Measurements from ENCODE around the gene ZNF423.

The ZNF423 gene

DNA sequence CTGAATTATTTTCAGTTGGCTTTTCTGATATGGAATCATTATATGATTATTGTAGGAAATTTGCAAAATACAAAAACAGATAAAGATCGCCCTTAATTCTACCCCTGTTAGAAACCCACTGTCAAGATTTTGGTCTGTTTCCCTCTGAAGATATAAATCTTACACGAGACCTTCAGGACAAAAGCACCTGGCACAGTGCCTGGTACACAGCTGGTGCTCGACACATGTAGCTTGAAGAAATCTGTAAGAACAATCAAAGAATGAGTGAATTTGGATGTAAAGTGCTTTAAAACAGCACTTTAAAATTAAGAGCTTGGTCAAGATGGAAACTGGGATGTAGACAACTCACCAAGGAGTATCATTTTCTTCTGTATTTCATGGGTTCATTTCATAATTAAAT is 301.2 kb downstream of the ZNF423 start:
- no peak for DNase-seq (ENCODE audit: low spot score)
- in situ Hi-C loops (cut with MboI; ENCODE audit: low sequenced_read_pairs, unreplicated experiment): no loop called here
- TF ChIP-seq, protein P1, sequence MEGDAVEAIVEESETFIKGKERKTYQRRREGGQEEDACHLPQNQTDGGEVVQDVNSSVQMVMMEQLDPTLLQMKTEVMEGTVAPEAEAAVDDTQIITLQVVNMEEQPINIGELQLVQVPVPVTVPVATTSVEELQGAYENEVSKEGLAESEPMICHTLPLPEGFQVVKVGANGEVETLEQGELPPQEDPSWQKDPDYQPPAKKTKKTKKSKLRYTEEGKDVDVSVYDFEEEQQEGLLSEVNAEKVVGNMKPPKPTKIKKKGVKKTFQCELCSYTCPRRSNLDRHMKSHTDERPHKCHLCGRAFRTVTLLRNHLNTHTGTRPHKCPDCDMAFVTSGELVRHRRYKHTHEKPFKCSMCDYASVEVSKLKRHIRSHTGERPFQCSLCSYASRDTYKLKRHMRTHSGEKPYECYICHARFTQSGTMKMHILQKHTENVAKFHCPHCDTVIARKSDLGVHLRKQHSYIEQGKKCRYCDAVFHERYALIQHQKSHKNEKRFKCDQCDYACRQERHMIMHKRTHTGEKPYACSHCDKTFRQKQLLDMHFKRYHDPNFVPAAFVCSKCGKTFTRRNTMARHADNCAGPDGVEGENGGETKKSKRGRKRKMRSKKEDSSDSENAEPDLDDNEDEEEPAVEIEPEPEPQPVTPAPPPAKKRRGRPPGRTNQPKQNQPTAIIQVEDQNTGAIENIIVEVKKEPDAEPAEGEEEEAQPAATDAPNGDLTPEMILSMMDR (IDR thresholded peaks at IDR 0.05; ENCODE audit: borderline replicate concordance, control extremely low read depth, extremely low read depth, insufficient read depth, missing control alignments): no peak

DNA sequence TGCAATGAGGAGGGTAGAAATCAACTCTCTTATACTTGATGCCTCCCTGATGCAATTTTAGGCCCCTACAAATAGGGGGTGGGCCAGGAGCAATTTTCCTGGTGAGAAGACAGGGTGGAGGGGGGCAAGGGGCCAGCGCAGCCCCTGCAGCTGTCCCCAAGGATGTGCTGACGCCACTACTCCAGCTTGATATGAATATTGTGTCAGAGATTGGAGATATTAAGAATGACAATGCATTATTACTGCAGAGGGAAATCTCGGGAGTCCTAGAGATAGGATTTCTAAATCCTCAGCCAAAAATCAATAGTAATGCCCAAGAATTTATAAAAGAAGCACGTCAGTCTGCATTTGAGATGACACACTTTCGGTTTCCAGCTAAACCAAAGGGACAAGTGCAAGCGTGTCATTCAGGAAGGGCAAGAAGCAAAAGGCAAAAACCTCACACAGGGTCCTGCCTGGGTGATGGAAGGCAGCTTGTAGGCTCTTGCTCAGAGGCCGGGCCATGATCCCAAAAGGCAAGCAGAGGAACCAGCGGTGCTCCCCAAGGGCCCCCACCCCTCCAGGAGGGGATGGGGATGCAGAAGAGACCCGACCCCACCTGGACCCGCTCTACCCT is 303.5 kb downstream of the ZNF423 start:
- in situ Hi-C loops (cut with MboI; ENCODE audit: low sequenced_read_pairs, unreplicated experiment): no loop called here
- TF ChIP-seq, protein P1 (IDR thresholded peaks at IDR 0.05; ENCODE audit: borderline replicate concordance, control extremely low read depth, extremely low read depth, insufficient read depth, missing control alignments): no peak
- no peak for DNase-seq (ENCODE audit: low spot score)

DNA sequence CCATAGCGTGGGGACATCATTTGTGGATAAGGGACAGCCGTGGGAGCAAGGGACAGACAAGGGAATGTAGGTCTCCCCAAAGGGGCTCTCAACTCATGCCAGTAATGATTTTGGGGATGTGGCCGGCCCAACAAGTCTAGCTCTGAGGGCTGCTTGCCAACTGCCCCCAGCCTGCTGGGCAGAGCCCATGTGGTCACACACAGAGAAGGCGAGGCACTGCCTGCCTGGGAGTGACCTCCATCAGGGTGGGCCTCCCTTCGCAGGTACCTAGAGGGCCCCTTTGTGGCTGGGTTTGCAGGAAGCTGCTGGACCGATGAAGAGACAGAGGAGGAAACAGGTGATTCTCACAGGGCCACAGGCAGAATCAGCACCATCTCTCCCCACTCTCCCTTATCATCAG is 305.2 kb downstream of the ZNF423 start:
- TF ChIP-seq, protein P1 (IDR thresholded peaks at IDR 0.05; ENCODE audit: borderline replicate concordance, control extremely low read depth, extremely low read depth, insufficient read depth, missing control alignments): no peak
- DNase-seq (ENCODE audit: low spot score): no peak
- in situ Hi-C loops (cut with MboI; ENCODE audit: low sequenced_read_pairs, unreplicated experiment): no loop called here

DNA sequence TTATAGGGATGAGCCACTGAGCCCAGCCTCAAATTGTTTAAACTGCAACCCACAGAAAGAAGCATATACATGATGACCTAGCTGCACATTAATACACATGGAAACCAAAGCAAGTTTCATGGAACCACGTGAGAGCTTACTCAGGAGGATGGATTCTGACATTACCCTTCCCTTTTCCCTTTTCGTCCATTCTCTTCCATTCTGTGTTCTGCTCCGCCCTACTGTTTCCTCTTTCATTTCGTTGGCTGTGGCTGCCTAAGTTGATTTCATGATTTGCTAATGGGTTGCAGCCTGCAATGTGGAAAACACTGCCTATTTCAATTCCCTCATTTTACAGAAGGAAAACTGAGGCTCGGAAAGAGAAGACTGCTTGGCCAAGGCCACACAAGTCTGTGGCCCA is 305.8 kb downstream of the ZNF423 start:
- TF ChIP-seq, protein P1 (IDR thresholded peaks at IDR 0.05; ENCODE audit: borderline replicate concordance, control extremely low read depth, extremely low read depth, insufficient read depth, missing control alignments): no peak
- in situ Hi-C loops (cut with MboI; ENCODE audit: low sequenced_read_pairs, unreplicated experiment): no loop called here
- no peak for DNase-seq (ENCODE audit: low spot score)

DNA sequence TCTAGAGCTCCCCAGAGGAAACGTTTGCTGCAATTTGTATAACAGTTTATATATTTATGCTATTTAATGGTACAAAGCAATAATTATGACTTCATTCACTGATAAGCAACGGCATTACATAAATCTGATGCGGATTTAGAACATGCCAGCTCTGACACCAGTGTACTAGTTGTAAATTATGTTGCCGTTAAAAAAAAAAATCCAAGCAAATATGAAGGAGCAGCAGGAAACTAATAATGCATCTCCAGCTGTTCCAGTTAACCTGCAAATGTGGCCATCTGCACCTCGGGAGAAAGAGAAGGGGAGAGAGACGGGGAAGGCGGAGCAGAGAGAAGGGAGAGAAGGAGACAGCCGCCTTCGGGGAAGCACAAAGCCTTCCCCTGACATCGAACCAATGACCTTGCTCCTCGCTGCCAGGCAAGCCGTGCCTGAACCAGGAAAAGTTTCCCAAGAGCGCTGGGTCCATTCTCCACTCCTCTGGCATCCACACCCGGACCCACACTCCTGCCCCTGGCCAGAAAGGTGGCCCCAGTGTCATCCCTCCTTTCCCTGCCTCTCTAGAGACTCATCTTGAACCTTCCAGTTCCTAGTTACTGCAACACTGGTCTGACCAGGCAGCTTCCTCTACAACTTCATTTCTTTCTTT is 307.5 kb downstream of the ZNF423 start:
- in situ Hi-C loops (cut with MboI; ENCODE audit: low sequenced_read_pairs, unreplicated experiment): no loop called here
- no peak for DNase-seq (ENCODE audit: low spot score)
- TF ChIP-seq, protein P1 (IDR thresholded peaks at IDR 0.05; ENCODE audit: borderline replicate concordance, control extremely low read depth, extremely low read depth, insufficient read depth, missing control alignments): no peak

DNA sequence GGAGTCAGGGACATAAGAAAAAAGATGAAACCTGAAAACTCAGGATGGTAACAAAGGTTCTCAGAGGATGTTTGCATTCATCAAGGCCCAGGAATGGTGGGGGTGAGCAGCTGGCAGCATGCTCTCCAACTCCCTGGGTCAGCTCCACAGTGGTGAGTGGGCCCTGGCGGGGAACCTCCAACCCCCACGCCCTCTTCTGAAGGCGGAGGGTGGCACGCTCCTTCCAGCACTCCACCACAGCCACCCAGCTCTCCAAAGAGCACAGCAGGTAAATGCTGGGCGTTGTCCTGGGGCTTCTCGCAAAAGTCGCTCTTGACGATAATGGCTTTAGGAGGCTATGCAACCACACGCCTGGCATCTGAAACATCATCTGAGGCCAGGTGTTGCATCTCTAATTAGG is 308.5 kb downstream of the ZNF423 start:
- no peak for DNase-seq (ENCODE audit: low spot score)
- in situ Hi-C loops (cut with MboI; ENCODE audit: low sequenced_read_pairs, unreplicated experiment): no loop called here
- TF ChIP-seq, protein P1 (IDR thresholded peaks at IDR 0.05; ENCODE audit: borderline replicate concordance, control extremely low read depth, extremely low read depth, insufficient read depth, missing control alignments): no peak
